ENCODE data around the gene FAM3B. TPM values are rescaled to one million over a fixed set of nuclear protein-coding genes. Genes with fewer than 3 reads are reported as not detected.

FAM3B gene
- total RNA-seq, 1 donor, result not detected

DNA sequence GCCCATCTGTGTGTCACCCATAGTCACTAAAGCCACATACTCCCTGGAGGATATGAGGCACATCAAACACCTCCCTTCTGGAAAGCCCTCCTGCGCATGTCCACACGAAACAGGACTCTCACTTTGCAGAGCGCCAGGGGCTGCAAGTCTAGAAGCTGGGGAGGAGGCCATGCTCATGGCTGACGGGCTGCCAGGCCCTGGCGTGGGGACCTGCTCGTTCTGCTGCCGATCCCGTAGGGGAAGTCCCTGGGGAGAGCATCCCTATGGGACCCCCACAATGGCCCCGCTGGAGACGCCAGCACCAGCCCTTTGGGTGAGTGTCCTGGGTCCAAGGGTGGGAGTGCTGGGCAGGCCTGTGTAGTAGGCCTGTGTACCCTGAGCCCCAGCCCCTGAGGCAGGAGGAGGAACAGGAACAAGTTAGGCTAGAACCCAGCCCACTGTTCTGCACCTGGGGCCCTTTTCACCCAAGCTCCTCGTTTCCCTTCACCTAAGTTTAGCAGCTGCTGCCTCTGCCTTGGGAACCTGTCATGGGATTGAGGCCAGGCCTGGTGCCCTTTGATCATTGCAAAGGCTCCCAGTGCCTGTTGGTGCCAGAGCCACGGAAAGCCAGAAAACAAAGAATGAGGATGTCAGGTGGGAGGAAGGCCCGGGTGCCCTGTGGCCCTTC, 9.9 kb downstream of the FAM3B start:
- no peak for DNase-seq (ENCODE audit: low read depth)
- TF ChIP-seq, protein P1, sequence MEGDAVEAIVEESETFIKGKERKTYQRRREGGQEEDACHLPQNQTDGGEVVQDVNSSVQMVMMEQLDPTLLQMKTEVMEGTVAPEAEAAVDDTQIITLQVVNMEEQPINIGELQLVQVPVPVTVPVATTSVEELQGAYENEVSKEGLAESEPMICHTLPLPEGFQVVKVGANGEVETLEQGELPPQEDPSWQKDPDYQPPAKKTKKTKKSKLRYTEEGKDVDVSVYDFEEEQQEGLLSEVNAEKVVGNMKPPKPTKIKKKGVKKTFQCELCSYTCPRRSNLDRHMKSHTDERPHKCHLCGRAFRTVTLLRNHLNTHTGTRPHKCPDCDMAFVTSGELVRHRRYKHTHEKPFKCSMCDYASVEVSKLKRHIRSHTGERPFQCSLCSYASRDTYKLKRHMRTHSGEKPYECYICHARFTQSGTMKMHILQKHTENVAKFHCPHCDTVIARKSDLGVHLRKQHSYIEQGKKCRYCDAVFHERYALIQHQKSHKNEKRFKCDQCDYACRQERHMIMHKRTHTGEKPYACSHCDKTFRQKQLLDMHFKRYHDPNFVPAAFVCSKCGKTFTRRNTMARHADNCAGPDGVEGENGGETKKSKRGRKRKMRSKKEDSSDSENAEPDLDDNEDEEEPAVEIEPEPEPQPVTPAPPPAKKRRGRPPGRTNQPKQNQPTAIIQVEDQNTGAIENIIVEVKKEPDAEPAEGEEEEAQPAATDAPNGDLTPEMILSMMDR (IDR thresholded peaks at IDR 0.05; ENCODE audit: insufficient read depth, low read depth, low read length), result no peak
- no peak overlapping the region for H3K4me3 ChIP-seq (ENCODE audit: low read depth, low read length)

DNA sequence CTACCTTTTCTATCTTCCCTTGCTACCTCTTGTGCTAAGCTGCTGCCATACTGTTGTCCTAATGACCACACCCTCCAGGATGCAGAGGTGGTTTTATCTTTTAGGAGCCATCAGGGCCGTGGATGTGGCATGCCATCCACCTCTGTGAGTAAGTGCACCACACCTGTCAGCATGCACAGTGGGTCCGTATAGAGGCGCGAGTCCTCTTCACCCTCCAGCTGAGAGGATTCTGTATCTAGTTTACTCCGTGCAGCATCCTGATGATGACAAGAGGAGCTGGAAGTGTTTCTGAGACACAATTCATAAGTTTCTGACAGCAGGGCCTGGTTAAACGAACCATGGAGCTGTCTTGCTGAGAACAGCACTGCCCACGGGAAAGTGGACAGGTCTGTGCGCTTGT, 11.2 kb downstream of the FAM3B start:
- no peak overlapping the region for H3K4me3 ChIP-seq (ENCODE audit: low read depth, low read length)
- DNase-seq (ENCODE audit: low read depth), result no peak
- TF ChIP-seq, protein P1 (IDR thresholded peaks at IDR 0.05; ENCODE audit: insufficient read depth, low read depth, low read length), result no peak

DNA sequence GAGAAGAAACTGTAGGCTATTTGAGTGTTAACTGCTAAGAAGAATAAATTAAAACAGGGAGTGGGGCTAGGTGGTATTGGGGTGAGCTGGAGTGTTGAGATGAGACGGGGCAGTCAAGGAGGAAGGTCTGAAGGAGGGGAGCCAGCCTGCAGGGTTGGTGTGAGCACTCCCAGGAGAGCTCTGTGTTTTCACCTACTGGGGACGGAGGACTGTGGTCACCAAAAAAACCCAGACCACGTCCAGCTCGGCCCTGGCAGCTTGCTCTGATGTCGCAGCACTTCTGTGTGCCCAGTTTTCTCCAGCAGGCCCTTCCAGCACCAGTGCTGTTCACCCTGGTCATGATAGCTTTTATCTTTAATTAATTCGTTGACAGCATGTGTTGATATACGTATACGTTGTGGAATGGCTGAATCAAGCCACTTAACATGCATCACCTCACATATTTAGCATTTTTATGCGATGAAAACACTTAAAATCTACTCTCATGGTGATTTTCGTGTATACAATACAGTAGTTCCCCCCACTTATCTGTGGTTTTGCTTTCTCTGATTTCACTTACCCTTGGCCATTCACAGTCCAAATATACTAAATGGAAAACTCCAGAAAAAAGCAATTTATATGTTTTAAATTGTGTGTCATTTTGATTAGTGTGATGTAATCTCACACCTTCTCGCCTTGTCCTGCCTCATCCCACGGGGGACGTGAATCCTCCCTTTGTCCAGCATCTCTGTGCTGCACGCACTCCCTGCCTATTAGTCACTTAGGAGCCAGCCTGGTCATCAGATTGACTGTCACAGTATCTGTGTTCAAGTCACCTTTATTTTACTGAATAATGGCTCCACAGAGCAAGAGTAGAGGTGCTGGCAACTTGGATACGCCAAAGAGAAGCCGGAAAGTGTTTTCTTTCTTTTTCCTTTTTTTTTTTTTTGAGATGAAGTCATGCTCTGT, 12.3 kb downstream of the FAM3B start:
- no peak for DNase-seq (ENCODE audit: low read depth)
- TF ChIP-seq, protein P1 (IDR thresholded peaks at IDR 0.05; ENCODE audit: insufficient read depth, low read depth, low read length), result no peak
- H3K4me3 ChIP-seq (ENCODE audit: low read depth, low read length), result no peak overlapping the region

DNA sequence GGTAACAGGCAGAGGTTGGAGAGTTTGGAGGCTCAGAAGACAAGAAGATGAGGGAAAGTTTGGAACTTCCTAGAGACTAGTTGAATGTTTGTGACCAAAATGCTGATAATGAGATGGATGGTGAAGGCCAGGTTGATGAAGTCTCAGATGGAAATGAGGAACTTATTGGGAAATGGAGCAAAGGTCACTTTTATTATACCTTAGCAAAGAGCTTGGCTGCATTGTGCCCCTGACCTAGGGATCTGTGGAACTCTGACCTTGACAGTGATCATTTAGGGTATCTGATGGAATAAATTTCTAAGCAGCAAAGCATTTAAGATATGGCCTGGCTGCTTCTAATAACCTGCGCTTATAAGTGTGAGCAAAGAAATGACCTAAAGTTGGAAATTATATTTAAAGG, 17.2 kb downstream of the FAM3B start:
- TF ChIP-seq, protein P1 (IDR thresholded peaks at IDR 0.05; ENCODE audit: insufficient read depth, low read depth, low read length), result no peak
- DNase-seq (ENCODE audit: low read depth), result no peak
- no peak overlapping the region for H3K4me3 ChIP-seq (ENCODE audit: low read depth, low read length)

DNA sequence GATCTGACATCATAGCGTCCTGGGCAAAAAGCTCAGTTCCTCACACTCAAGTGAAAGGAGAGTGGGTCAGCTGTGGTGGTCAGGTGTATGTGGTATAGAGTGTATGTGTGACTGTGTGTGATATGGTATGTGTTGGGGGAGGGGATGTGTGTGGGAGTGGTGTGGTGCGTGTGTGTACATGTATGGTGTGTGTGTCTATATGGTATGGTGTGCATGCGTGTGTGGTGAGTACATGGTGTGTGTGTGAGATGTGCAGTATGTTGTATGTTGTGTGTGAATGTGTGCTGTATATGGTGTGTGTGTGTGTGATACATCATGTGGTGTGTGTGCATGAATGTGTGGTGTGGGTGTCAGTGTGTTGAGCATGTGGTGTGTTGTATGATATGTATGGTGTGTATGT, 20.9 kb downstream of the FAM3B start:
- DNase-seq (ENCODE audit: low read depth), result no peak
- H3K4me3 ChIP-seq (ENCODE audit: low read depth, low read length), result no peak overlapping the region
- TF ChIP-seq, protein P1 (IDR thresholded peaks at IDR 0.05; ENCODE audit: insufficient read depth, low read depth, low read length), result no peak

DNA sequence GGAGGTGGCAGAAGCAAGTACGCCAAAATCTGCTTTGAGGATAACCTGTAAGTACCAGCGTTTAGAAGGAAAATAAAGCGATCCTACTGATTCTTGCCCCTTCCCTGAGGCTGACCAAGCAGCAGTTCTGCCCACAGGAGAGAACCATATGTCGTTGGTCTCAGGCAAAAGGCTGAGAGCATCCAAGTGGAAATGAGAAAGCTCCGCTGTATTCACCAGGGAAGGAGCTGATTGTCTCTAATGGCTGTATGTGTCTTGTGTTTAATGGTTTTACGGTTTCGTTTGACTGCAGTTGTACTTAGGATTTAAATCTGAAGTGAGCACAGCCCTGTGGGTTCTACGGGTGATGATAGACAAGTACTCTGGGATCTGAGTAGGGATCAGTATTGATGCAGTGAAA, 21.9 kb downstream of the FAM3B start:
- TF ChIP-seq, protein P1 (IDR thresholded peaks at IDR 0.05; ENCODE audit: insufficient read depth, low read depth, low read length), result no peak
- no peak for DNase-seq (ENCODE audit: low read depth)
- H3K4me3 ChIP-seq (ENCODE audit: low read depth, low read length), result no peak overlapping the region

Measured in fibroblast of villous mesenchyme (primary cell).